B cell (primary cell): ENCODE results near the gene SERF1B. TPM values are rescaled to one million over a fixed set of nuclear protein-coding genes. Genes with fewer than 3 reads are reported as not detected.
"Not testable (repeated sequence)": the region's sequence is repeated elsewhere in the genome, so short reads cannot be mapped to it uniquely, and the experiment has no call there.

Experiments used
- ATAC-seq: fragments of 200-7000 bp; cut with Tn5 transposase; one replicate; pipeline ENCODE4 v1.10.0; 2021; ENCODE audit warnings: low read depth, mild to moderate bottlenecking, moderate number of reproducible peaks, moderate library complexity
- CTCF ChIA-PET: fragments of 350-600 bp; sonication (Branson Sonifier 250); formaldehyde crosslinking; loops from one replicate; lab custom pipeline; 2021; ENCODE audit warnings: antibody characterized with exemption, inconsistent platforms; lab: Charles Lee
- POLR2A ChIA-PET: fragments of 350-600 bp; sonication (Branson Sonifier 250); formaldehyde crosslinking; loops from one replicate; lab custom pipeline; 2021; ENCODE audit warnings: antibody characterized with exemption; lab: Charles Lee
- DNase-seq: peaks from one replicate; pipeline ENCODE4 v3.0.0; 2013
- H2AFZ ChIP-seq: 2 replicates; pipeline ENCODE4 v1.6.1; 2012; ENCODE audit warnings: mild to moderate bottlenecking, low read depth, low read length; ENCODE audit not compliant: insufficient read depth, poor library complexity, severe bottlenecking
- H3K27ac ChIP-seq, 2 donors: 1 replicate in 1 of 2; 2 replicates in 1 of 2; pipeline ENCODE4 v1.5.1; 2012 to 2013; ENCODE audit warnings: low read length in 2 of 2, mild to moderate bottlenecking in 2 of 2, moderate library complexity in 1 of 2
- H3K27me3 ChIP-seq, 4 experiments: fragments of 200-600 bp in 1 of 4; sonication (generic) in 1 of 4; replicated peaks in 1 of 4; 1 replicate in 2 of 4; 2 replicates in 2 of 4; pipeline versions ENCODE4 v1.6.1 to v1.7.0; 2013 to 2016; ENCODE audit warnings: low read length in 3 of 4, mild to moderate bottlenecking in 2 of 4, mixed read lengths in 1 of 4, moderate library complexity in 1 of 4; ENCODE audit not compliant: insufficient read depth in 4 of 4, control insufficient read depth in 3 of 4; ENCODE audit errors: control extremely low read depth in 1 of 4
- H3K36me3 ChIP-seq, 2 experiments: replicated peaks in 1 of 2; 1 replicate in 1 of 2; 2 replicates in 1 of 2; pipeline versions ENCODE4 v1.6.1 to v1.7.1; 2013; ENCODE audit warnings: low read length in 1 of 2; ENCODE audit not compliant: insufficient read depth in 2 of 2, control insufficient read depth in 1 of 2; ENCODE audit errors: control extremely low read depth in 1 of 2, extremely low read depth in 1 of 2
- H3K4me1 ChIP-seq, 2 donors: fragments of 200-600 bp in 1 of 2; sonication (generic) in 1 of 2; 1 replicate in 1 of 2; 2 replicates in 1 of 2; pipeline versions ENCODE4 v1.5.1 to v1.6.1; 2013 to 2017; ENCODE audit warnings: low read length in 2 of 2; ENCODE audit not compliant: control insufficient read depth in 2 of 2, insufficient read depth in 2 of 2
- H3K4me2 ChIP-seq: replicated peaks from 2 replicates; pipeline ENCODE3; 2012; ENCODE audit warnings: mild to moderate bottlenecking, low read depth, low read length; ENCODE audit not compliant: poor library complexity, severe bottlenecking
- H3K4me3 ChIP-seq, 5 experiments: fragments of 200-600 bp in 1 of 5; sonication (generic) in 1 of 5; 1 replicate in 3 of 5; 2 replicates in 2 of 5; pipeline versions ENCODE4 v1.5.1 to v1.7.0; 2011 to 2016; ENCODE audit warnings: low read length in 4 of 5, mild to moderate bottlenecking in 4 of 5, low read depth in 2 of 5, control low read depth in 1 of 5, moderate library complexity in 1 of 5; ENCODE audit not compliant: insufficient read depth in 1 of 5; ENCODE audit errors: control extremely low read depth in 1 of 5, extremely low read depth in 1 of 5
- H3K79me2 ChIP-seq: fragments of 200-600 bp; sonication (generic); one replicate; pipeline ENCODE4 v1.6.0; 2016; ENCODE audit warnings: low read length; ENCODE audit not compliant: control insufficient read depth, insufficient read depth
- H3K9ac ChIP-seq: fragments of 200-600 bp; sonication (generic); 2 replicates; pipeline ENCODE4 v1.6.1; 2017; ENCODE audit warnings: mild to moderate bottlenecking, low read length, moderate library complexity
- H3K9me3 ChIP-seq, 3 donors: one replicate each; pipeline versions ENCODE4 v1.6.1 to v1.7.1; 2013; ENCODE audit warnings: low read length in 2 of 3; ENCODE audit not compliant: control insufficient read depth in 2 of 3, insufficient read depth in 1 of 3; ENCODE audit errors: control extremely low read depth in 1 of 3
- H4K20me1 ChIP-seq: 2 replicates; pipeline ENCODE4 v1.6.0; 2012; ENCODE audit warnings: mild to moderate bottlenecking, low read length; ENCODE audit not compliant: insufficient read depth, control insufficient read depth, poor library complexity, severe bottlenecking
- H3K27ac Mint-ChIP-seq: one replicate; pipeline ENCODE4 v1.8.0; 2021; ENCODE audit warnings: mixed read lengths
- H3K27me3 Mint-ChIP-seq: one replicate; pipeline ENCODE4 v1.8.0; 2021; ENCODE audit warnings: mixed read lengths
- H3K4me1 Mint-ChIP-seq: one replicate; pipeline ENCODE4 v1.8.0; 2021; ENCODE audit warnings: mixed read lengths
- H3K4me3 Mint-ChIP-seq: one replicate; pipeline ENCODE4 v1.8.0; 2021; ENCODE audit warnings: mixed read lengths
- H3K9me3 Mint-ChIP-seq: one replicate; pipeline ENCODE4 v1.8.0; 2022; ENCODE audit warnings: mixed read lengths; ENCODE audit not compliant: insufficient read depth
- WGBS: methylation state at CpG from one replicate; pipeline ENCODE4 v1.1.5; 2013; ENCODE audit warnings: missing lambda C conversion rate; ENCODE audit not compliant: insufficient coverage; 5-methylcytosine and 5-hydroxymethylcytosine counted together
- intact Hi-C: fragments of 100-400 bp; cut with micrococcal nuclease; formaldehyde crosslinking; loops from one replicate; pipeline ENCODE4 v1.10.0; 2022
- polyA plus RNA-seq: library from polyadenylated mRNA; depleted of rRNA; stranded (reverse); fragments of >200 nt; gene quantifications from 2 replicates; pipeline ENCODE4 v1.2.3, GENCODE V29; 2012
- small RNA-seq: library from RNA; depleted of rRNA; stranded (forward); fragments of <200 nt; gene quantifications from one replicate; pipeline ENCODE3, GENCODE V24; 2012; ENCODE audit warnings: low replicate concordance, low read depth; ENCODE audit not compliant: insufficient read length
- total RNA-seq, 2 donors: library from RNA; stranded (reverse); fragments of 120-200 nt in 1 of 2; gene quantifications; 1 replicate in 1 of 2; 2 replicates in 1 of 2; pipeline versions ENCODE4 v1.2.3 to v1.2.4, GENCODE V29; 2013 to 2022

The SERF1B gene
- total and polyA plus RNA-seq, 2 donors (not counting 1 experiment from before 2014, with no cell fraction given), result 13.3 to 27.2 TPM

DNA sequence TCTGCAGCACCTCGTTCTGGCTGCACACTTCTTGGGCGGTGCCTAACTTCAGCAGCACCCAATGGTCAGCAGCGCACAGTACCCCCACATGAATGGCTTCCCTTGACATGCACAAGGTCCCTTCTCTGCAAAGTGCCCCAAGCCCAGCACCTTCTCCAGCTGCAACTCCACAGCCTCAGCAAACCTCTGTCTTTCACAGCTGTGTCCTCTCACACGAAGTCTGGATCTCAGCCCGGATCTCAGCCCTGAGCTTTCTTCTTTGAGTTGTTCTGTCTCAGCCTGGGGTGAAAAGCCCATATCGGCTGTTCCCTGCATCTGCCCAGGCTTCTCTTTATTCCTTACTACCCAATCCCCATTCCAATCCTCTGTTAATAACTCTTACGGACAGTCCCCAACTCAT lies 66.7 kb downstream of the SERF1B start:
- H2AFZ ChIP-seq, H3K4me2 ChIP-seq, H3K4me1 ChIP-seq, CTCF ChIA-PET, H3K9ac ChIP-seq, DNase-seq, H3K27me3 Mint-ChIP-seq, H3K9me3 ChIP-seq, H3K9me3 Mint-ChIP-seq, POLR2A ChIA-PET, H3K27ac Mint-ChIP-seq, H4K20me1 ChIP-seq, H3K27ac ChIP-seq, H3K79me2 ChIP-seq, H3K4me3 ChIP-seq, ATAC-seq, intact Hi-C loops, H3K27me3 ChIP-seq, H3K4me1 Mint-ChIP-seq, H3K4me3 Mint-ChIP-seq, H3K36me3 ChIP-seq: not testable (repeated sequence)
- no CpG with 5 or more reads among the region's 7 CpGs for WGBS

Small RNAs within 50 kb of the gene (small RNA-seq; reads per million reads assigned to genes)
- not detected for gene CDH12P2

Other genes with a start within 250 kb of the SERF1B start
- gene SMN2, start 24.4 kb downstream of the SERF1B start, total RNA-seq, result 50.3 and 51.6 TPM in 2 replicates
- gene SMN2, start 24.4 kb downstream of the SERF1B start, polyA plus RNA-seq, result 27.4 and 29.2 TPM in 2 replicates